Measurements from ENCODE around the gene H2BK1. TPM values are rescaled to one million over a fixed set of nuclear protein-coding genes. Genes with fewer than 3 reads are reported as not detected.
A peak's percentile ranks its signal among the peaks of the same experiment; 100 is the strongest.

Gene H2BK1
- total RNA-seq, 6 experiments from 2014 or later: not detected

DNA sequence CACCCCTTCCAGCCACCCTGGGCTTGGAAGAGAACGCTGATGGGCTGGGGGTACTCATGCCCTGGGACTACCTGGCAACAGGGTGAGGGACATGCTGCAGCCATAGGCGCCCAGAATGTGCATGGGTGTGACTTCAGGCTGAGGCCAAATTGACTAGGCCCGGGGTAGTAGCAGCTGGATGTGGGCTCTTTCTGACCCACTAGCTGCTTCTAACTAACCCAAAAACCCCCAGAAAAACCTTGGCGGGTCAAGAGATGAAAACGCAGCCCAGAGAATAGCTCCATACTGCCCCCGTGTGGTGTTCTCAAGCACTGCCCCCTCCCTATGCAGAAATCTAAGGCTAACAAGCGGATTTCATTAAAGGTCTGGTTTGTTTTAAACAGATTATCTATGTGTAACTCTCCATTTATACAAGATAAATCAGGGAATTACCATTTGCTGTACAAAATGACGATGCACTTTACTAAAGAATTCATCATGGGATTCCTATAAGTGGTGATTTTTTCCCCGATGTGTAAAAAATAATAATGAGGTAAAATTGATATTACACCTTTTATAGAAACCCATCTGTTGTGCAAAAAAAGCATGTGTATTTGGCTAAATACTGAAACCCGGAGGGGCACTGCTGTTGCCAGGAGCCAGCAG is 34.0 kb upstream of the H2BK1 start:
- H3K4me3 Mint-ChIP-seq: peak overlapping the region; percentile 36; the same call in 1 of the 2 replicates
- no peaks in the 10 kb centered on the region for H3K9me3 Mint-ChIP-seq
- peaks cover 25% of the 10 kb centered on the region for H3K4me1 Mint-ChIP-seq (ENCODE audit: low read depth)
- DNase-seq: peak; percentile 30
- TF ChIP-seq, protein P1, sequence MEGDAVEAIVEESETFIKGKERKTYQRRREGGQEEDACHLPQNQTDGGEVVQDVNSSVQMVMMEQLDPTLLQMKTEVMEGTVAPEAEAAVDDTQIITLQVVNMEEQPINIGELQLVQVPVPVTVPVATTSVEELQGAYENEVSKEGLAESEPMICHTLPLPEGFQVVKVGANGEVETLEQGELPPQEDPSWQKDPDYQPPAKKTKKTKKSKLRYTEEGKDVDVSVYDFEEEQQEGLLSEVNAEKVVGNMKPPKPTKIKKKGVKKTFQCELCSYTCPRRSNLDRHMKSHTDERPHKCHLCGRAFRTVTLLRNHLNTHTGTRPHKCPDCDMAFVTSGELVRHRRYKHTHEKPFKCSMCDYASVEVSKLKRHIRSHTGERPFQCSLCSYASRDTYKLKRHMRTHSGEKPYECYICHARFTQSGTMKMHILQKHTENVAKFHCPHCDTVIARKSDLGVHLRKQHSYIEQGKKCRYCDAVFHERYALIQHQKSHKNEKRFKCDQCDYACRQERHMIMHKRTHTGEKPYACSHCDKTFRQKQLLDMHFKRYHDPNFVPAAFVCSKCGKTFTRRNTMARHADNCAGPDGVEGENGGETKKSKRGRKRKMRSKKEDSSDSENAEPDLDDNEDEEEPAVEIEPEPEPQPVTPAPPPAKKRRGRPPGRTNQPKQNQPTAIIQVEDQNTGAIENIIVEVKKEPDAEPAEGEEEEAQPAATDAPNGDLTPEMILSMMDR (IDR thresholded peaks at IDR 0.05): peak; percentile 93
- H3K36me3 Mint-ChIP-seq (ENCODE audit: low read depth): peaks cover 7% of the 10 kb centered on the region; the same call in 1 of the 2 replicates
- peaks cover 7% of the 10 kb centered on the region for H3K27me3 Mint-ChIP-seq (ENCODE audit: insufficient read depth)
- no peak overlapping the region for H3K27ac Mint-ChIP-seq

DNA sequence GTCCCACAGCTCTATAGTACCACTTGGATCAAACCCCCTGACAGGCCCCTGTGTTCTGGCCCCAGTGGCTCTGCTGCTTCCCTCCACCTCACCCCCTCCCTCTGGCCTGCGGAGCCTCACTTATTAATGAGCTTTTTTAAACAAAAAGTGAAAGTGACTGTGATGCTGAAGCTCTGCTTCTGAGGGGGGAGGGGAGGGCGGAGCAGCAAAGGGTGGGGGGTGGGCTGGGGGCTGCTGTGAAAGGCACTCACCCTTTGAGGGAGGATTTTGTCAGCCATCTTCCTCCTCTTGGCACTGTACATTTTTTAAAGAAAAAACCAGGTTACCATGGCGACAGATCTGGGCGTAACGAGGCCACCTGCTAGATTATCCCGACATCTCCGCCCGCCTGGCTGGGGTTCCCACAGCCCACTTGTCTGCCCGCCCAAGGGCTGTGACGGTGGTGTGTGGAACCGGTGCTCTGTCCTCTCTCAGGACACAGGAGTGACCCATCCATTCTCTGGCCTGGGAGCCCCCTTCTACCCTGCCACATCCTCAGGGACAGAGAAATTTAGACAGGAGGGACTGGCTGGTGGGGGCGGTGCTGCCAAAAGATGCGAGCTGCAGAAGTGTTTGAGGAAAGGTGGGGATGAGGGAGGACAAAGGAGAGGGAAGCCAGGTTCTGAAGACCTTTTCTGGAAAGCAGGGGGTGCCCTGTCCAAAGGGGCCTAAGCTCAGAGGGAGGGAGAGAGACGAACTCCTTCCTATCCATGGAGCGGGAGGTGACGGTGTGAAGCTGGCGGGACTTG is 33.3 kb upstream of the H2BK1 start:
- DNase-seq: no peak
- H3K36me3 Mint-ChIP-seq (ENCODE audit: low read depth): peaks cover 7% of the 10 kb centered on the region; the same call in 1 of the 2 replicates
- peak overlapping the region; percentile 62; the same call in 1 of the 2 replicates for H3K27ac Mint-ChIP-seq
- TF ChIP-seq, protein P1 (IDR thresholded peaks at IDR 0.05): no peak
- H3K27me3 Mint-ChIP-seq (ENCODE audit: insufficient read depth): peaks cover 12% of the 10 kb centered on the region
- no peak overlapping the region for H3K4me3 Mint-ChIP-seq
- H3K9me3 Mint-ChIP-seq: no peaks in the 10 kb centered on the region
- H3K4me1 Mint-ChIP-seq (ENCODE audit: low read depth): peaks cover 22% of the 10 kb centered on the region

DNA sequence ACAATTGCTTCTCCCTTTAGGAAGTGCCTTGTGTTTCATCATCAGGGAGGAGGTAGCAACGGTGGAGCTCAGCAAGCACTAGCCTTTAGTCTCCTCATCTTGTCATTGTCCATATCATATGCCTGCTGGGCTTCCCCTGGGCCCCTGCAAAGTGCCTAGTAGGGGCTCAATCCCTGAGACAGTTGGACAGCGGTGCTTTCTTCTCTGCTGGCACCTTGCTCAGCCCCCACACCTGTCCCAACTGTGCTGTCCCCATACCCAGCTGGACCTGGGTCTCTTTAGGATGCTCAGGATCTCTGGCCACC is 32.7 kb upstream of the H2BK1 start:
- DNase-seq: no peak
- no peaks in the 10 kb centered on the region for H3K9me3 Mint-ChIP-seq
- peaks cover 13% of the 10 kb centered on the region for H3K27me3 Mint-ChIP-seq (ENCODE audit: insufficient read depth)
- H3K4me3 Mint-ChIP-seq: no peak overlapping the region
- peaks cover 7% of the 10 kb centered on the region; the same call in 1 of the 2 replicates for H3K36me3 Mint-ChIP-seq (ENCODE audit: low read depth)
- H3K4me1 Mint-ChIP-seq (ENCODE audit: low read depth): peaks cover 22% of the 10 kb centered on the region
- peak overlapping the region; percentile 42; the same call in 1 of the 2 replicates for H3K27ac Mint-ChIP-seq
- TF ChIP-seq, protein P1 (IDR thresholded peaks at IDR 0.05): no peak

DNA sequence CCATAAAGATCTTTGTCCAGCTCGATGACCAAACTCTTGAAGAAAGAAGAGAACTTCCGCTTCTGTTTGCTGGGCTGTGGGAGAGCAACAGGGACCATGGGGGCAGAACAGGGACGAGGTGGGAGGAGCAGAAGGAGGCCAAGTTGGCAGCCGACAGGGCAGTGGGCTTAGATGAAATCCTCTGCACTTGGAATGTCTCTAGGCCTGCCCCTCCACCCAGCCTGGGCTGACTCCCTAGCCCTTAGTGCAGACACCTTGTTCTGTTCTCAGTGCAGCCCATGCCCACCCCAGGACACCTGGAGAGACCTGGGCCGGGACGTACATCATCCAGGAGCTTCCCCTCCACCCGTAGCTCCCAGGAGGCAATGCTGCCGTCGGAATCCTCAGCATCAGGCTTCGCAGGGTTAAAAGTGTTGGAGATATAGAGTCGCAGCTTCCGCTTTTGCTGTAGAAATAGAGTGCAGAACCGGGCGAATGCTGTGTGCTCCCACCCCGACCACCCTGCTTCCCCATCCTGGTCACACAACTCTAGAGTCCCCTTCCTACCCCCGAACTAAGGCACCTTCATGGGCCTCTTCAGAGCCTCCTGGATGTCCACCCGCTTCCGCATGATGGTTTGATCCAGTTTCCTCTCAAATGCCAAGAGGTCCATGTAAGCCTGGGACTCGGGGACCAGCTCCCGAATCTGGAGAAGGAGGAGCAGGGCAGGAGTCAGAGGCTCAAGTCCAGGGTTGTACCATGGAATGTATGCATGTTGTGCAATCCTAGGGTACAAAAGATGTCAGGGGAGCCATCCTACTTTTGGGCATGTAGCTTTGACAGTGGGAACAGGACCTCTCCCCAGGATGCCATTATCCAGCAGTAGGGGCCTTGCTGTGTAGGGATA is 32.1 kb upstream of the H2BK1 start:
- H3K27ac Mint-ChIP-seq: no peak overlapping the region; the same call in none of the 2 replicates
- peaks cover 7% of the 10 kb centered on the region; the same call in 1 of the 2 replicates for H3K36me3 Mint-ChIP-seq (ENCODE audit: low read depth)
- peaks cover 17% of the 10 kb centered on the region for H3K4me1 Mint-ChIP-seq (ENCODE audit: low read depth)
- no peak overlapping the region for H3K4me3 Mint-ChIP-seq
- DNase-seq: no peak
- H3K27me3 Mint-ChIP-seq (ENCODE audit: insufficient read depth): peaks cover 13% of the 10 kb centered on the region
- H3K9me3 Mint-ChIP-seq: no peaks in the 10 kb centered on the region
- TF ChIP-seq, protein P1 (IDR thresholded peaks at IDR 0.05): no peak

DNA sequence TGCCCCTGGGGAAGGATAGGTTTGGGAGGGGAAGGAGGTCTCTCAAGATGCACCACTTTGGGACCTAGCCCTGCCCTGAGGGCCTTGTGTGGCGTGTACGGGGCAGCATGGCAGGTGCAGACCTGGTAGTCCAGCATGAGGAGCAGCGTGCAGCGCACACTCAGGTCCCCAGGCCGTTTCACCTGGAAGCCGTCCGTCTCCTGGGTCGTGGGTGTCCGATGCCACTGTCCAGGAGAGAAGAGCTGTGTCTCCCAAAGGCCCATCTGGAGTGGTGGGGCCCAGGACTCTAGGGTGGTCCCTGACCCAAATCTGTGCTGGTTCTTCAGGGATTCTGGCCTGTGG is 31.4 kb upstream of the H2BK1 start:
- Mint-ChIP-seq H3K27ac (no peak overlapping the region), H3K4me1 (ENCODE audit: low read depth) (peaks cover 12% of the 10 kb centered on the region), H3K9me3 (no peaks in the 10 kb centered on the region), H3K27me3 (ENCODE audit: insufficient read depth) (peaks cover 13% of the 10 kb centered on the region), H3K36me3 (ENCODE audit: low read depth) (peaks cover 10% of the 10 kb centered on the region; the same call in 1 of the 2 replicates), H3K4me3 (no peak overlapping the region)
- TF ChIP-seq, protein P1 (IDR thresholded peaks at IDR 0.05): no peak
- DNase-seq: no peak
